Right hindlimb (tissue), 1 donor: ENCODE measurements around the gene ATP11A.

Experiments used
- DNase-seq: peaks from one replicate; pipeline ENCODE4 v3.0.0-alpha.2; 2018

Gene ATP11A

GRCh38 chr13:112711528-112712265 is 21.9 kb downstream of the ATP11A start:
- DNase-seq: peak; percentile 90

GRCh38 chr13:112712451-112713207 is 22.8 kb downstream of the ATP11A start:
- DNase-seq: no peak

- no peak for DNase-seq
Measured at GRCh38 chr13:112713517-112714253, 23.8 kb downstream of the ATP11A start.

GRCh38 chr13:112714376-112715174 is 24.7 kb downstream of the ATP11A start:
- DNase-seq: no peak

GRCh38 chr13:112715210-112715609 is 25.4 kb downstream of the ATP11A start:
- no peak for DNase-seq

- no peak for DNase-seq
Measured at GRCh38 chr13:112715715-112716460, 26.1 kb downstream of the ATP11A start.

- DNase-seq: no peak
Measured at GRCh38 chr13:112716461-112716820, 26.6 kb downstream of the ATP11A start.

GRCh38 chr13:112716841-112717520 is 27.1 kb downstream of the ATP11A start:
- no peak for DNase-seq

GRCh38 chr13:112718318-112718717 is 28.5 kb downstream of the ATP11A start:
- no peak for DNase-seq

- no peak for DNase-seq
Measured at GRCh38 chr13:112719016-112719415, 29.2 kb downstream of the ATP11A start.

- no peak for DNase-seq
Measured at GRCh38 chr13:112719556-112719955, 29.7 kb downstream of the ATP11A start.

GRCh38 chr13:112720251-112720650 is 30.4 kb downstream of the ATP11A start:
- DNase-seq: no peak

GRCh38 chr13:112720814-112721197 is 31.0 kb downstream of the ATP11A start:
- DNase-seq: no peak

GRCh38 chr13:112721198-112722104 is 31.6 kb downstream of the ATP11A start:
- no peak for DNase-seq

- no peak for DNase-seq
Measured at GRCh38 chr13:112722433-112723263, 32.8 kb downstream of the ATP11A start.

GRCh38 chr13:112723771-112724170 is 33.9 kb downstream of the ATP11A start:
- no peak for DNase-seq

- DNase-seq: no peak
Measured at GRCh38 chr13:112724788-112725345, 35.0 kb downstream of the ATP11A start.

- DNase-seq: peak; percentile 62
Measured at GRCh38 chr13:112725346-112726015, 35.6 kb downstream of the ATP11A start.
